CD4-positive, alpha-beta T cell treated with Interleukin-1 beta for 1 hour (primary cell): Measurements from ENCODE around the gene SNX19.
A peak's percentile ranks its signal among the peaks of the same experiment; 100 is the strongest.
"Not testable (repeated sequence)": the region's sequence is repeated elsewhere in the genome, so short reads cannot be mapped to it uniquely, and the experiment has no call there.

ENCODE experiments used
- DNase-seq, 2 donors: peaks; one replicate each; pipeline ENCODE4 v3.0.0-alpha.2; 2020 to 2022

The SNX19 gene

GRCh38 chr11:130871616-130872015, 44.7 kb downstream of the SNX19 start:
- no peak for DNase-seq

DNA sequence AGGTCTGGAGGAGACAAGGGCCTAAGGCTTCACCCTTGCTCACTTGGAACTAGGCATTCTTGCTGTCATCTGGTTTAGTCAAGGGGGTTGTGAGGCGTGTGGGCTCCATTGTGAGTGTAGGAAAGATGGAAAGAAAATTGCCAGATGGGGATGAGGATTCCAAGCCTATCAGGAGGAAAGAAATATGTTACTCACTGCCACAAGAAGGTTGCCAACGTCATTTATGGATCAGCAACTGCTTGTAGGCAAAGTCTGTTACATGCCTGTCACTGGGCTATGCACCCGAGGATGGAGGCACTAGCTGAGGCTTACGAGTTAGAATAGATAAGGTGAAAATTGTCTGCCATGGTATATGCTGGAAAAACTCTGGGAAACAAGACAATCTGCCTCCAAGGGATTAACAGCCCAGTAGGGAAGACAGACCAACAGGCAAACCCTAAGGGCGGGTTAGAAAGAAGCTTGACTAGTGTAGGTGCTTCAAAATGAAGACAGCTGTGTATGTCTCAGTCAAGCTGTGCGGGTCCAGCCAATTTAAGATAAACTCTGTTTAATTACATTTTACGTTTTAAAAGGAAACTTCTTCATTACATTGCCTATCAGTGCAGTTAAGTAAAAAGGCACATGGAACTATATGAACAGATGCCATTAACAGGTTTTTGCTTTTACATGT, 47.4 kb downstream of the SNX19 start:
- no peak for DNase-seq

- DNase-seq, result no peak
These were observed 48.1 kb downstream of the SNX19 start for GRCh38 chr11:130868086-130868710.

GRCh38 chr11:130866831-130867230, 49.4 kb downstream of the SNX19 start:
- DNase-seq, result no peak

- DNase-seq, result no peak
These were observed 50.5 kb downstream of the SNX19 start for GRCh38 chr11:130865774-130866114.

DNA sequence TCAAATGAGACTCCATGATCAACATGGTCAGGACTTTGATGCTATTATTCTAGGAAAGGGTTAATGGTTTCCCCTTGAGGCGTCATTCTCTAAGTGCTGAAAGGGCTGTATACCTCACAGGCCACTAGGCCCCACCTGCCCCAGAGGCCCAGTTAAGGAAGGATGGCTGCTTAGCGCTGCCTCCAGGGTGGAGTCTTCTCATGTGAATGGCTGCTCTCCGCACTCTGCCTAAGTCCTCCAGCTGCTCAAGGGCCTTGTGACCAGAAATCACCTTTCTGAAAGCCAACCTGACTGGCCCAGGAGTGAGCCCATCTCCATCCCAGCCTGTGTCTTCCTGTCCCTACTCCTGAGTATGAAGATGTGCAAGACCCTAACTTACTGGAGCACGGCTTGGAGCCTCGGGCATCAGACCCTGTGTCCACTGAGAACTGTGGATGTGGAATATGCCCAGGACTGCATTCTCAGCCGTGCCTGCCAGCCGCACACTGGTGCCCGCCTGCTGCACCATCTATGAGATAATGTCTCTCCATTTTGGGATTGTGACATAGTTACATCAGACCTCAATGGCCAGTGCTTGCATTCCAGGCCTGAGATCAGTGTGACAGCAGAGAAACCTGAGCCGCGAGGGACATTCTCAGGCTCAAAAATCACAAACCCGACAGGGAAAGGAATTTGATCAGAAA, 51.0 kb downstream of the SNX19 start:
- no peak for DNase-seq

DNA sequence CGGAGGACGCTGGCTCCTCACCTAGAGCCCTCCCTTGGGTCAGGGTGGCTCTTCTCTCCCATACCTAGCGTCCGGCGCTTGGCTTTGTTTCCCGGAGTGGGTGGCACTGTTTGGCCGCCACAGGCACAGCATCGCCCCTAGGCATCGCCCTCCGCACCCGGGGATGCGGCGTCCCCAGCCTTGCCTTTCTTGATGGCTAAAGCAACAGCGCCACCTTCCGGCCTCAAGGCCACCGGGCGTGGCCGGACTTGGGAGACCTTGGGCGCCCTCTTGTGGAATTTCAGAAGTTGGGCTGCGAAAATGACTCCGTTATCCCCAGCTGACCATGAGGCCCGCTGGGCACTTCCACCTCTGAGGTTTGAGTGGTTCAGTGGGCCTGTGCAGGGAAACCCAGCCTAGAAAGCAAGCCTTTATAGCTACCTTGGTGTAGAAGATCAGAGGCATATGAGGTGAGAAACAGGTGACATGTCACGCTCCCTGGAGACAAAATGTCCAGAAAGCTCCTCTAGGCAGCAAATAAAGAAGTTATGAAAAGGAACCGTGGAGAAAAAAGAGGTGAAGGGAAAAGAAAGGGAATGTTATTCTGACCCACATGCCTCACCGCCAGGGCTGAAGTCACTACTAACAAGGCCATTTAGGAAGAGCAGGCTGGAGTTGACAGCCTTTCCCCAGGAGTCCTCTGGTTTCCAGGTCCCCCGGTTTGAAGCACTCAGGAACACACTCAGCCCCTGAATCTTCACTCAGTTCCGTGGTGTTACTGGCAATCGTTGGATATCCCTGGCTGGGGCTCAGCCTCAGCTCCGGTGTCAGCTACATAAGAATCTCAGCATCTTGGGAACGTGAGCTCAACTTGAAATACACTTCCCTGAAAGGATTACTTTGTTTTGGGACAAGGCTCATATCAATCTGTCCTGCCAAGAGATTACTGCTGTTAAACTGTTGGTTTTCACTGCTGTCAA, 54.1 kb downstream of the SNX19 start:
- DNase-seq, result peak; percentile 85 to 87

- DNase-seq, result no peak
These were observed 55.0 kb downstream of the SNX19 start for GRCh38 chr11:130861283-130861682.

- DNase-seq, result no peak
These were observed 56.4 kb downstream of the SNX19 start for GRCh38 chr11:130859886-130860285.

DNA sequence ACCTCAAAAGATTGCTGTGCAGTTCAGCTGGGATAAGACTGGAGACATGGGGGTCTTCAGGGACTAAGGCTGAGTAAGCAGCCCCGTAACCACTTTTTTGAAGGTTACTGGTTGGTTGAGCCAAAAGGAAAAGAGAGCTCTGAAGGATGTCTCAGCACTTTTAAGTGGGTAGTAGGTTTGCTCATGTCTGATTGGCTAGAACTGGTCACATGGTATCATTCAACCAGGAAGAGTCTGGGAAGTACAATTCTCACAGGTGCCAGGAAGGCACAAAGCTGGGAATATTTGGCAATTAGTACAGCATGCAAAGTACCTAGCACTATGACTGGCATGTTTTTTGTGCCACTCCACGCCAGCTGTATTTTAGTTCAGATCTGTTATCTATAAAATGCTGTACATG, 58.1 kb downstream of the SNX19 start:
- peak in 1 of 2 donors; percentile 4 for DNase-seq

DNA sequence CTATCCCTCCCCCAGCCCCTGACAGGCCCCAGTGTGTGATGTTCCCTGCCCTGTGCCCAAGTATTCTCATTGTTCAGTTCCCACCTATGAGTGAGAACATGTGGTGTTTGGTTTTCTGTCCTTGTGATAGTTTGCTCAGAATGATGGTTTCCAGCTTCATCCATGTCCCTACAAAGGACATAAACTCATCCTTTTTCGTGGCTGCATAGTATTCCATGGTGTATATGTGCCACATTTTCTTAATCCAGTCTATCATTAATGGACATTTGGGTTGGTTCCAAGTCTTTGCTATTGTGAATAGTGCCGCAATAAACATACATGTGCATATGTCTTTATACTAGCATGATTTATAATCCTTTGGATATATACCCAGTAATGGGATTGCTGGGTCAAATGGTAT, 60.6 kb downstream of the SNX19 start:
- DNase-seq, result not testable (repeated sequence)

DNA sequence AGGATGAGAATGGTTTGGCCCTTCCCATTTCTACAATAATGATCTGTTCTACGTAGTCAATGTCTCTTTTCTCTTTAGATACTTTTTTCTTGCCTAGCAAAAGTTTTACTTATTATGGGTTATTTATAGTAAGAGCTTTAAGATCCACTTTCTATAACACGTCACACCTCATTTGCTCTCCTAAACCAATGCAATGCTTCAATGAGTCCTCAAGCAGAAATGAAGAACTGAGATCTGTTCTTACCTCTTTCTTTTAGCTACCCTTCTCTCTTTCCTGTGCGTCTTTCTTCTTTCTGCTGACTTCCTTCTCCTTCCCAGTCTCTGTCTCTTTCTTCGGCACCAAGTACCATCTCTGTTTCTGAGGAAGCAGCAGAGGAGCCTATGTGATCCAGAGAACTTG, 61.8 kb downstream of the SNX19 start:
- DNase-seq, result no peak

GRCh38 chr11:130852589-130852988, 63.7 kb downstream of the SNX19 start:
- DNase-seq, result no peak

DNA sequence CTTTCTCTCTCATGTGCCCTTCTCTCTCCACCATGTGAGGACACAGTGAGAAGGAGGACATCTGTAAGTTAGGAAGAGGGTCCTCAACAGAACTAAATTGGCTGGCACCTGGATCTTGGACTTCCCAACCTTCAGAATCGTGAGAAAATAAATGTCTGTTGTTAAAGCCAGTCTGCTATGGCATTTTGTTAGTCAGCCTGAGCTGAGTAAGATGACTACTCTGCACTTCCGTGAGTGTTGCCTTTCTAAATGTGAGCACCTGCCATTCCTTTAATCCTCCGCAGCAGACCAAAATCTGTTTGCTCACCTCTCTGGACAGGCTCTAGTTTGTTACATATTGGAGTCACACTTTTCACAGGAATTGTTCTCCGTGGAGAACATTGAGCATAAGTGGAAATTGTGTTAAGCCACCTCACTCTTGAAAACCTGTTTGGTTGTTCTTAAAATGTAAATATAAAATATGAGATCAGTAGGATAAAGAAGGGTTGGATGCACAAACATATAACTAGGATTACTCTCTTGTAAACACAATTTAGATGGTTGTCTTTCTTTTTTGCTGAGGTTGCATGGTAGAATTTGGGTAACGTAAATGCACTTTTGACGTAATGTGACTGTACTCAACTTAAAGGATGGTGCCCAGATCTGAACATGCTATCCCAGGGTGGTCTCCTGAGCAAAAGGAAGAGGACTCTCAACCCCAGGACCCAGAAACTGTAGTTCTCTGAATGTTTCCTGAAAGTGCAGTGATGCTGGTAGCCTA, 65.9 kb downstream of the SNX19 start:
- no peak for DNase-seq

- no peak for DNase-seq
These were observed 67.1 kb downstream of the SNX19 start for GRCh38 chr11:130849215-130849568.

GRCh38 chr11:130848361-130849214, 67.7 kb downstream of the SNX19 start:
- no peak for DNase-seq

DNA sequence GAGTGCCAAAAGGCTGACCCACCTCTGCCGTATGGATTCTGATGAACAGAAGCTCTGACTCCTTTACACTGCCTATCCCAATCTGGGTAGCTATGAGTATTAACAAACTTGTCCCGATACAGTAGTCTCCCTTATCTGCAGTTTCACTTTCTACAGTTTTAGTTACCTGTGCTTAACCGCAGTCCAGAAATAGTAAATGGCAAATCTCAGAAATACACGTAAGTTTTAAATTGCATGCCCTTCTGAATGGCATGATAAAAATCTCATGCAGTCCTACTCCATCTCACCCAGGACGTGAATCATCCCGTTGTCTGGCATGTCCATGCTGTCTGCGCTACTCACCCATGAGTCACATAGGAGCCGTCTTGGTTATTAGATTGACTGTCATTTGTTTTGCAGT, 68.8 kb downstream of the SNX19 start:
- no peak for DNase-seq

- no peak for DNase-seq
These were observed 69.7 kb downstream of the SNX19 start for GRCh38 chr11:130846606-130847005.

DNA sequence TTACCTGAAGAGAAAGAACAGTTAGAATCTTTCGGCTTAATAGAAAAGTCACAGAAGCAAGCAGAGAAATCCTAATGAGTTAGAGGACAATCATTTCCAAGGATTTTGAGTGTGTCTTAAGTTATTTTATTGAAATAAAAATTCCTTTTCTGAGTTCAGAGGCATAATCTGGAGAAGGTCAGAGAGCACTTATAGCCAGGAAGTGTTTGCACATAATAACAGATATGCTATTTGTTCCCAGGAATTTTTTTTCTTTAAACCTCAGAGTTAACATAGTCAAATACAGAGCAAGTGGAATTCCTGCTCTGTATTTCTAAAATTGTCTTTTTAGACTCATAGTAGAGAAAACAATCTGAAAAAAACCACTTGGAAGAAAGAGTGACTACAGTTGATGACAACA, 74.3 kb downstream of the SNX19 start:
- DNase-seq, result no peak

DNA sequence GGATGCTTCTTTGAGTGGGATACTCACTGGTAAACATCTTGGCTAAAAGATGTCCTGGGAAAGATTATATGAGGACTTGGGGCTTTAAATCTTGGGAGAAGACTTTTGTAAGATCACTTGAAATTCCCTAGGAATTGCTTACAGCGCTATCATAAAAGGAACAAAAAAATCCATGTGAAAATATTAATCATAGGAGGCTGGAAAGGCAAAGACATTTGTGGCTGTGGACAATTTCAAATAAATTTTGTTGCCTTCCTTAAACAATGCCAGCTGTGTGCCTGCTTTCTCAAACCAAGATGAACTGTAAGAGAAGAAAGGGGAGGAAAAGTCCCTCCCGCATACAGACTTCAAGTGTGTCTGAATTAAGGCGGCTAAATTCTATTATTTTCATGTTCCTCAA, 75.6 kb downstream of the SNX19 start:
- DNase-seq, result no peak

DNA sequence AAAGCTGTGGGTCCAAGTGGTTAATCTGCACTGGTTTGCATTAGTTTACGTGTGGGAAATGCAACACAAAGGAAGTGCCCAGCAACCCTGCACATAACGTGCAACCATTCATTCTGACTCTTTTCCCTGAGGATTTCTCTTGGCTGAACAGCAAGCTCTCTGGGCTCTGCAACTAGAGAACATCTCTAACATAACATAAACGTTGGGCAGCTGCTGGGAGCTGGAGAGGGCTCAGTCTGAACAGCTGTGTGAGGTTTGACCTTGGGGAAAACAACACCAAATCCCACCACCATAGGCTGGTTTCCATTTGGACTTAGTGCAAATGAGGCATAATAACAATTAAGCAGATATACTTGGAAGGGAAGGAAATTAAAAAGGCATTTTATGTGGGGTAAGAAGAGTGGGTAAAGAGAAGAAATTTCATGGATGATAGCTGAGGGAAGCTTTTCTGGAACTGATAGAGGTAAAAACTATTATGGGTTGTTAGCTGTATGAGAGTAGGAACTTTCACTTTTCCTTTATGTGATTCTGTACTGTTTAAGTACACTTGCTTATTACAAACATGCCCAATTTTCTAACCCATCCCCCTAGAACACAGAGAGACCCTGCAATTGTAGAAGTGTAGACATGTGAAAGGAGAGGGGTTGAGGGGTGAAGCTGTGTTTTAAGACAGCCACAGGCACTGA, 76.2 kb downstream of the SNX19 start:
- DNase-seq, result no peak
